ENCODE data around the gene VTCN1. TPM values are rescaled to one million over a fixed set of nuclear protein-coding genes. Genes with fewer than 3 reads are reported as not detected.
"Not testable (repeated sequence)": the region's sequence is repeated elsewhere in the genome, so short reads cannot be mapped to it uniquely, and the experiment has no call there.

VTCN1 gene
- total RNA-seq, 1 donor from 2014 or later: not detected

DNA sequence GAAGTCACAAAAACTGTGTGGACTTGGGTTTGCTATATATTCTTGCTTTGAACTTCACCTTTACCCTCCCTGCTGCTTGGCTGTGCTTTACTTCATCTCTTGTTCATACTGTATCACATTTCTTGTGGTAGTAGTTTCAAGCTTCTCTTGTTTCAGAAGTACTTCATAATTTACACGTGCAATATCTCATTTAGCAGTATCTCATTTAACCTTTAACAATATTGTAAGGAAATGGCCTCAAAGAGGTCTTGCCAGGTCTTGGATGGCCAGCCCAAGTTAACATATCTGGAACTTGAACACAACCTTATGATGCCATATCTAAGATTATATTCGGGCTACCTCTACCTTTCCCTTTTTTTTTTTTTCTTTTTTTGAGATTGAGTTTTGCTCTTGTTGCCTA is 87.5 kb downstream of the VTCN1 start:
- no peak for DNase-seq (ENCODE audit: low read depth in 2 of 2)

DNA sequence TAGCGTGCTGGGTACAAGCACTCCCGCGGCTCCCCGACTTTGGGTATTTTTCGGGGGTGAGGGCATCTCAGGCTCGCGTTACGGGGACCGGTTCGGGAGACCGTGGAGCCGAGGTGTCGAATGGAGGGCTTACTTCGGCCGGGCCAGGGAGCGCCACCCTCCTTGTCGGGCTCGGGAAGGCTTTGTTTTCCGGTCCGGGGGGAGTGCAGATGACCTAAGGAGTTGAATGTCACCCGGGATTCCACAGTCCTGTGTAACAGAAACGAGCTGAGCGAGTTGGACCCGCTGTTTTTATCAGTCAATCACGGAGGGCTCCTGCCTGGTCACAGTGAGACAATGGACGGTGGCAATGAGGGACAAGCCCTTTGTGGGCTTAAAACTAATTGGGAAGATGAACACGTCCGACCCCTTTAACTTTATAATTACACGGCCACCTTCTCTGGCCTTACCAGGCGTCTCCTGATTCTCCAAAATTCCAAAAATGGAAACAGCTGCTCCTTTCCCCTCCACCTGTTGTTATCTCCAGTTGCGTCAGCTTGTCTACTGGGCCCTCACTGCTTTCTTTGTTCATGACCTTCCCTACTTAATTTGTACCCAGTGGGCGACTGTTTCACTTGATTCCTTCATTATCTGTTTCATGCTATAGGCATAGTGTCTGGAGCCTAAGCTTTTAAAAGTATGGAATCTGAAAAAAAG is 88.2 kb downstream of the VTCN1 start:
- DNase-seq (ENCODE audit: low read depth in 2 of 2): peak in 1 of 2 donors; percentile 7

DNA sequence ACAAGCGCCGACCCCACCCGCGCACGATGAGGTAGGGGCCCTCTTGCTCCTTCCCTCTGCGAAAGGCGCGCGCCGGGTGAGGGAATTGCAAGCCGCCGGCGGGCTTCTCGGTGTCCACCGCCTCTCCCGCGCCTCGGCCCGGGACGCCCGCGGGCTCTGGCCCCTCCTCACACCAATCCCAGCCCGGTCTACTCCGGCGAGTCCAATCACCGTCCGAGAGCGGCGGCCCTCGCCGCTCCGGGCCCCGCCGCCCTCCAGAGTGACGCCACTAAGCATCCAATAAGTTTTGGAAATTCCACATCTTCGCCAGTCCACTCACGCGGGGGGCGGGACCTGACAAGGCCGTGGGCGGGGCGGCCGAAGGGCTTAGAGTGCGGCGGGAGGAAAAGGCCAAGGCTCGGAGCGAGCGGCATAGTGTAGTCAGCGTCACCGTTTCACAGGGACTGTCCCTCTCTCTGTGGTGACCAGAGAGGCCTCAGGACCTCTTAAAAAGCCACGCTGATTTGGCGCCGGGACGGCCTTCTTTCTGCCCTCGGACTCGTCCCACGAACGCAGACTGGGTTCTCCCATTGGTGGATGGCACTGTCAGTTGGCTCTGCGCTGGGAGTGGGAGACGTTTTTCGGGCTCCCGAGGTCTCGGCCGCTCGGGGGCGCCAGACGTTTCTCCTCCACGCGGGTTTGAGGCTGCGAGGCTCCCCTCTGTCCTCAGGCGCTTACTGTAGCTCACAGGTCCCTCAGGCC is 89.0 kb downstream of the VTCN1 start, which contains the start of gene TRIM45:
Gene TRIM45 (minus strand): TSS at position 161 of the 741 bp plus-strand sequence. CDS start 548 bp downstream, outside the sequence.
- peak; percentile 87 to 97 for DNase-seq (ENCODE audit: low read depth in 2 of 2)

DNA sequence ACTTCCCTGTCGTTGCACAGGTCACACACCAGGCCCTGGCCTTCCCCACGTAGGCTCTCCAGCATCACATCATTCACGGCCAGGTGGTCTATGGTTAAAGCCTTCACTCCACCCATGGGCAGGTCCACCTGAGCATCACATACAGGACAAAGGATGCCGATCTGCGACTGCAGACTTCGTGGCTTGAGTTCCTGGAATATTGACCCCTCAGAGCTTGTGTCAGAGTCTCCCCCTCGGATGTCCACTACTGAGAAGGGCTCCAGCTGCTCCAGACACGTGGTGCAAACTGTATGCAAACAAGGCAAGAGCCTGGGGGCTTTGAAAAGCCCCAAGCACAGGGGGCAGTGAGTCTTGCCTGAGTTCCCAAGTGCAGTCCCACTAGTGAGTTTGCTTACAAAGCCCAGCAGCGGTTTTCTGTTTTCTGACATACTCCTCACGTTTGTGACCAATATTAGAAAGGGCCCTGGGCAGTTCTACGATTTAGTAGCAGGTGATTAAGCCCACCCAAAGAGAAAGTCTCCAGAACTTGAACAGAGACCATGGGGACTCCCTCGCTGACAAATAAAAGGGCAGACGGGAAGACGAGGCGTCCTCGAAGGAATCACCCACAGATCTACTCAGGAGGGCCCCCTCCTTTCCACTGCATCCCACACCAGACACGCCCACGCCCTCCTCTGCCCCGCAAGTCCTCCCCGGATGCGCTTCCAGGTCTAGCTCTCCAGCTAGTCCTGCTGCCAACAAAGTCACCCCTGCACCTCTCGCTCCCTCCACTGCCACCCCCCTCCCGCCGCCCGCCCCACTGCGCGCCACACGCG is 89.7 kb downstream of the VTCN1 start:
- DNase-seq (ENCODE audit: low read depth in 2 of 2): peak in 1 of 2 donors; percentile 3

DNA sequence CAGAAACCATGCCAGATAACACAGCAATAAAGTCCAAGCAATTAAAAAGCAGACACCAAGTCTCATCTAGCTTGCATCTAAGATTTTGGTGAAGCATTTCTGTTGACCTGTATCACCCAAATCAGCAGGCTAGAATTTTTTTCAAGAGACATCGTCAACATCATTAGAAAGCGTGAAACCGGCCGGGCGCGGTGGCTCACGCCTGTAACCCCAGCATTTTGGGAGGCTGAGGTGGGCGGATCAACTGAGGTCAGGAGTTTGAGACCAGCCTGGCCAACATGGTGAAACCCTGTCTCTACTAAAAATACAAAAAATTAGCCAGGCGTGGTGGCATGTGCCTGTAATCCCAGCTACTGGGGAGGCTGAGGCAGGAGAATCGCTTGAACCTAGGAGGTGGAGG is 91.6 kb downstream of the VTCN1 start:
- not testable (repeated sequence) for DNase-seq (ENCODE audit: low read depth in 2 of 2)

DNA sequence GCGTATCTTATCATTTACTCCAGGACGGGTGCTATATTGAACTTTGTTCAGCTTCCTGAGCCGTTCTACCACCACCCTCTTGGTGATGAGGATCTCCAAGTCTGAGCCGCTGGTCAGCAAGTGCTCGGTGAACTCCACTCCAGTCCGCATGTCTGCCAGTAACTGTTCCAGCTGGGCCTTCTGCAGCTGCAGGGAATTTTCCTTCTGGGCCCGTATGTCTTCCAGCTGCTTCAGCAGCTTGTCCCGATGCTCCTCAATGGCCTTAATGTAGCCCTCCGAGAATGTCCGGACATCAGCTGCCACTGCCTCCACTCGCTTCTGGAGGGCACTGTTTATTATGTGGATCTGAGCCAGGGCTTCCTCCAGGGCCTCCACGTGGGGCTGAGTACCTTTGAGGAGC is 92.6 kb downstream of the VTCN1 start:
- DNase-seq (ENCODE audit: low read depth in 2 of 2): no peak

DNA sequence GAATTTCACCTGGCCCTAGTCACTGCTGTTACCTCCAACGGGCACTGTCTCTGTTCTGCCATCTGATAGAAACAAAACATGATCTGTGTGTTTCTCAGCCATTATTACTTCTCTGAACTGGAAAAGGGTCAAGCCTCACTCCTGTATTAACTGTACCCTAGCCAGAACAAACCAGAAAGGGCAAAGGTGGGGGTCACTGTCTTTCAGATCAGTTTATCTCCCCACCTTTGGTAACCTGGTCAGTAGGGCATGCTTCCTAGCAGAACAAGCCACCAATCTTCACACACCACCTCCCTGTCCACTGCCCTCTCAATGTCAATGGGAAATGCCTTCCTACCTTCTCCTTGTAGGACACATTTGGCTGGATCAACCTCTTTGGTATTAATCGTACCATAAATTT is 93.0 kb downstream of the VTCN1 start:
- DNase-seq (ENCODE audit: low read depth in 2 of 2): no peak

DNA sequence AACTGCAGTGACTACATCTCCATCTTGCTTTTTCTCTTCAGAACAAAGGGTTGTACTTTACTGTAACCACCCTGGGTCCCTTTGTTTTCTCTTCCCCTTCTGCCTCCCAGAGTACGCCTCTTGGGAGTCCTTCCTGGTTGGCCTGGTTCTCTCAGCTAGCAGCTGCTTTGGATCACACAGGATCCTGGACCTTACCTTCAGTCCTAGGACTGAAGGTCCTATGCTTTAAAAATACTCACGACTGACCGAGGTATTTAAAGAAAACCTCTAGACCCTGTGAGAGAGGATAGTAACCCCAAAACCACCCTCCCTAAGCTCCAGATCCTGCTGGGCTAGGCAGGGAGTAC is 94.0 kb downstream of the VTCN1 start:
- DNase-seq (ENCODE audit: low read depth in 2 of 2): no peak

DNA sequence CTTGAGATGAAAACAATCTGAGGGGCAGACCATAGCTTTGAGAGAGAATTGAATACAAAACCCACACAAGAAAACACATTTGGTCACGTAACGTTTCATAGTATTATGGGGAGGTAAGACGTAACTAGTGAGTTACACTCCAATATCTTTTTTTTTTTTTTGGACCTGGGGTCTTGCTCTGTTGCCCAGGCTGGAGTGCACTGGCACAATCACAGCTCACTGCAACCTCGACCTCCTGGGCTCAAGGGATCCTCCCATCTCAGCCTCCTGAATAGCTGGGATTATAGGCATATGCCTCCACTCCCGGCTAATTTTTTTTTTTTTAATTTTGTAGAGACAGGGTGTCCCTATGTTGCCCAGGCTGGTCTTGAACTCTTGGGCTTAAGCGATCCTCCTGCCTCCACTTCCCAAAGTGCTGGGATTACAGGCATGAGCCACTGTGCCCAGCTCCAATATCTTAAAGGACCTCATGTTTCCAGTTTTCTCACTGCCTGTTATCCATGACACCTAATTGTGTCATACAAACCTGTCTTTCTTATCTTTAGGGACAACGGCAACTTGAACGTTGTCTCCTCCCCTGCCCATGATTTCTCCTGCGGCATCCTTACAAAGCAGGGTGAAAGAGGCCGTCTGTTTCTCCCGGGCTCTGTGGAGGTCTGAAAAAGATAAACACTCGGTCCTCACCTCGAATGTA is 94.5 kb downstream of the VTCN1 start:
- no peak for DNase-seq (ENCODE audit: low read depth in 2 of 2)

DNA sequence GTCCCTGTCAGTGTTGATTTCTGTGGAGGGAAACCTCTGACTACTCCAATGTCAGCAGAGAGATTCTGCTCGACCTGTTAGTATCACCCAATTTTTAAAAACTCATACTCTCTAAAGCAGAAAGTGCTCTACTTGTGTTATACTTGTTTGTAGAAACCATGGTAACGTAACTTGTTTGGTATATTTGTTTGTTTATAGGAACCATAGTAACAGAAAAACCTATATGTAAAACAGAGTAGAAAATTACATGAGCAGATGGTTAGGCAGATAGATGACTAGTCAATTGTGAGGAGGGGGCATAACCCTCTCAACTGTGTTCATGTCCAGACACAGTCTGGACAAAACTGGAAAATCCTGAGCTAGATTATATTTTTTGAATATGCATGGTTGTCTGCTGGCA is 95.8 kb downstream of the VTCN1 start:
- peak in 1 of 2 donors; percentile 9 for DNase-seq (ENCODE audit: low read depth in 2 of 2)

DNA sequence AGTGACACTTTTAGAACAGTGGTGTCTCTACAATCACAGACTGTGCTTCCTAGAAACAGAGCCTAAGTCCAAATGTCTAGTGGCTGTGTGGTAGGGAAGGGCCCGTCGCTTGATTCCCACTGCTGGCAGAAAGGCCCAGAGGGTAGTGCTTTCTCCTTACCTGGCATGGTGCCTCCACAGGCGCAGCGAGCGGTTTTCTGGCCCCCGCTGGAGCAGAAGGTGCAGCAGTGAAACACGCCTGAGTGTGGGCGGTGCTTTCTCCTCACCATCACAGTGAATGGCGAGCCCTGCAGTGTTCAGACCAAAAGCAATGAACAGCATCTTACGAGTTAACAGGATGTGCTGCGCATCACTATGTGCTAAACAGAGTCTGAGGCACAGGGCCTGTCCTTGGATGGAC is 97.5 kb downstream of the VTCN1 start:
- no peak for DNase-seq (ENCODE audit: low read depth in 2 of 2)

DNA sequence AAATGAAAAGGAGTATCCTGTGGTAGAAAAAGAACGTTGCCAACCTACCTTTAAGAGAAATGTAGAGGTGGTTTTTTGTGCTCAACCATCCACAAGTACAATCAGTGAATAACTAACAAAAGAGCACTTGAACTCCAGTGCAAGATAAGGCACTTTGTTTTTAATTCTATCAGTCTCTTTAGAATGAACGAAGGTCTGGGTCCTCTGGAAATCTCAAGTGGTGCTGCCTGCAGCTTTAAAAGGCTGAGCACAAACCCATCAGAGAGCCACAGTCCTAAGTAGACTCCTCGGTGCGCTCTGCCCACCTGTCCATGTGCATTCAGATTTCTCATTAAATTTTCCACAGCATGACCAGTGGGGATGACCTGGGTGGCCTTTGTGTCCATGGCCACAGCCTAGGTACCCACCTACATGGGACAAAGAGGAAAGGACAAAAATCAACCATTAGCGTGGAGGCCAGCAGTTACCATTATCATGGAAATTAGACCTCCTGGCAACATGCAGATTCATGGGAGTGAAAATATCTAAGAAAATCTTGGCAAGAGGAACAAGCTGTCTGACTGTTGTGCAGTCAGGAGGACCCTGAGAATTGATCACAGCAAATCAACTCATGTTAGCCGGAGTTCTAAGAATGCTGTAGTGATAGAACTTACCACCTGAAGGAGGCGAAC is 98.5 kb downstream of the VTCN1 start:
- DNase-seq (ENCODE audit: low read depth in 2 of 2): no peak

DNA sequence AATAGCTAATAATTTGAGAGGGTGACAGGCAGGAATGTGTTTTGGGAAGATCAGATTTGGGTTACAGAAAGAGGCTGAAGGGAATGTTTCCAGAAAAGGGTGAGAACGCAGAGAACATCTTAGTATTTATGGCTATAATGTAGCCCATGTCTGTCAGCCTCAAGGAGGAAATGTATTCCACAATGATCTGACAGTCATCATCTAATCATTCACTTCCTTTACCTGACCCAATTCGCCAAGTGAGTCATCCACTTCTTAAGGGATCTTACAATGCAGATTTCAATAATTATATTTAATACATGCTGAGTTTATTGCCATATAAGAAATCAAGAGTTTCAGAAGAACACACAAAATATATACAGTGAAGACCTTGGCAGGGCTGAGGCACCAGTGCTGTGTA is 100.0 kb downstream of the VTCN1 start:
- peak in 1 of 2 donors; percentile 36 for DNase-seq (ENCODE audit: low read depth in 2 of 2)

DNA sequence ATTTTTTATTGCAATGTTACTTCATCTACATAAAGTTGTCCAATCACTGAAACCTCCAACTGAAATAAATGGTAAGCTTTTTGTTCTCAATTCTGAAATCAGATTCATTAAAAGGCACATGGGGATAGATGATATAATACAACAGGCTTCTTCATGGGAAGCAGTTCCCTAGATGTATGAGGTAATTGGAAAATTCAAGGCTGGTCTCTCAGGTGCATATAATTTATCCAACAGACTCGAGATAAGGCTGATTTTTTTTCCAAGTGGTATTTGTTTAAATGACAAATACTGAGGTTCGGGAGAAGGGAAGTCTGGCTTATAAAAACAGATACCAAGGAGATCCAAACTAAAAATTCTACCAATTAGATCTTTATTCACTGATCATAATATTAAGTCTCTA is 103.4 kb downstream of the VTCN1 start:
- DNase-seq (ENCODE audit: low read depth in 2 of 2): no peak

DNA sequence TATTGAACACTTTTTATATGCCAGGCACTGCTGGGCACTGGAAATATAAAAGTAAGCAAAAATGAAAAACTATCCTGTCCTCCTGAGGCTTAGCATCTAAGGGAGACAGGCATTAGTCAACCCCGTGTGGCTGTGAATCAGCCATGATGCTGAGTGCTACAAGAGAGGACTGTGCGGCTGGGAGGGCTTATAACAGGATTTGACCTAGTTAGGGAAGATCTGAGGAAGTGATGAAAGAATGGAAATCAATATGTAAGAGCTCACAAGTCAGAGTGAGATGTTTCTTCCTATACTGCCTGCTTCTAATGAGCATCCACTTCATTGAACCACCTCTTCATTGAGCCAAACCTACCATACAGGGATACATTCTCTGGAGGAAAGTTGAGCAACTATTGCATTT is 104.2 kb downstream of the VTCN1 start:
- no peak for DNase-seq (ENCODE audit: low read depth in 2 of 2)

DNA sequence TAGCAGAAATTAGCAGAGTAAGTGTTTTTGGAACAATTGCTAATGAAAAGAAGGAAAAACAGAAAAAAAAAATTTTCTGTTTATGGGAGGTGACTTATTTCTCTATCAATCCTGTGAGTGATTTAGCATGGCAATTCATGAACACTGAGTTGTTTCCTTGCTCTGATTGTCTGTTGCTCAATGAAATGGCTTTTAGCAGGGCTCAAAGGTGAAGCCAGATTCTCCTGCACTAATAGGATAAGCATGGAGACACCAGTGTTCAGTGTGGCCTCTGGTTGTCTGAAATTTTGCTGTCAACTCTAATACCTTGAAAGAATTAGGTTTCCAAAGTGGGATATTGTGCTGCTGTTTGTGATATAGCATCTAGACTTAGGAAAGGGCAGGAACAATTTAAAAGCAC is 105.0 kb downstream of the VTCN1 start:
- DNase-seq (ENCODE audit: low read depth in 2 of 2): no peak

DNA sequence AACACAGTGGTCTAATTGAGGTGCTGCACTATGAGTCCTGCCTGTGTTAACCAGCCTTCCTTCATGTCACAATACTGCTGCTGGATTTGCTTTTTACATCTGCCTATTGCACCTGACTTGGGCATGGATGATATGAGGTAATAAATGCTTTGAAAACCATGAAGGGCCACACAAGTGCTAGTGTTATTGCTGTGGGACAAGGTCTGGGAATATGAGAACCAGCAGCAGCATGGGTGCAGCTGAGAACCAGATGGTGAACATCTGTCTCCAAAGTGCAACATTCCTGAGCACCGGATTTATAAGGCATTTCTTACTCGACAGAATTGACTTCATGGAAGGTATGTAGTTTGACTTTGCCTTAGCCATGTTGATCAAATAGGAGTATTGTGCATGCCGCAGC is 105.7 kb downstream of the VTCN1 start:
- DNase-seq (ENCODE audit: low read depth in 2 of 2): no peak

DNA sequence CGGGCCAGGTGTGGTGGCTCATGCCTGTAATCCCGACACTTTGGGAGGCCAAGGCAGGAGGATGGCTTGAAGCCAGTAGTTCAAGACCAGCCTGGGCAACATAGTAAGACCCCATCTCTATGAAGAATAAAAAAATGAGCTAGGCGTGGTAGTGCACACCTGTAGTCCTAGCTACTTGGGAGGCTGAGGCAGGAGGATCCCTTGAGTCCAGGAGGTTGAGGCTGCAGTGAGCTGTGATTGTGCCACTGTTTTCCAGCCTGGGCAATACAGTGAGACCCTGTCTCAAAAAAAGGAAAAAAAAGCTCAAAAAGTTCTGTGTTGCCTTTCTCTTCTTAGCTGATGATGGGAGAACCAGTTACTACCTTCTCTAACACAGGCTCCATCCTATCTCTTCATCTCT is 108.9 kb downstream of the VTCN1 start:
- DNase-seq (ENCODE audit: low read depth in 2 of 2): not testable (repeated sequence)

DNA sequence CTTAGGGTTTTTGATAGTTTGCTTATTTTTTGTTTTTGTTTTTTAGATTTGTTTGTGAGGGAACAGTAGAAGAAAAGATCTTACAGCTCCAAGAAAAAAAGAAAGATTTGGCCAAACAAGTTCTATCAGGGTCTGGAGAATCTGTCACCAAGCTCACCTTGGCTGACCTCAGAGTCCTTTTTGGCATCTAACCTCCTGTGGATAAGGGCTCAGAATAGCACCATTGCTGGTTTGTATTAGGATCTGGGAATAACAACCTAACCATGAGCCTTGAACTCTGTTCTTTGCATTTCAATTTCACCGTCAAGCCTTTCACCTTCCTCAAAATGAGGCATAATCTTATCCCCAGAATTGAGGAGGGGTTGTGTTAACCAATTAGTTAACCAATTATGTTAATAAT is 109.4 kb downstream of the VTCN1 start:
- DNase-seq (ENCODE audit: low read depth in 2 of 2): no peak

DNA sequence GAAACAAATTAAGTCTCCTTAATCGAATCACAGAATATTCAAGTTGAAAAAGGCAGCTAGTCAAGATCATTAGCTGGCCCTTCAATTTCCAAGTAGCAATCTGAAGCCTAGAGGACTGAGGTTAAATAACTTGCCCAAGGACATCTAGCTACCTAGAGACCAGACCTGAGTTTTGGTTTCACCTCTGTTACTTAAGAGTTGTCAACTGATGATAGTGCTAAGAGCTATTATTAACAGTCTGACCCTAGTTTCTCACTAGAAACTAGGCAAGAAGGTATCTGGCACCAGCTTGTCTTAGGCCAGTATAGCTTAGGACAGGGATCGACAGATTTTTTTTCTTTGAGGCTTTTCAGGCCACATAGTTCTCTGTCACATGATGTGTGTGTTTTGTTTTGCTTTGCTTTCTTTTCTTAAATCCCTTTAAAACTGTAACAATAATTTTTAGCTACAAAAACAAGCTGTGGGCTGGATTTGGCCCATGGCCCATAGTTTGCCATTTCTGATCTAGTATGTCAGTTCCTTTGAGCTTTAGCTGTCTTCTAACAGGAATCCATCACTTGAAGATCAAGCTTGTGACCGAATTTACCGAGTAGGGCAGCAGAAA is 112.3 kb downstream of the VTCN1 start:
- peak in 1 of 2 donors; percentile 74 for DNase-seq (ENCODE audit: low read depth in 2 of 2)

DNA sequence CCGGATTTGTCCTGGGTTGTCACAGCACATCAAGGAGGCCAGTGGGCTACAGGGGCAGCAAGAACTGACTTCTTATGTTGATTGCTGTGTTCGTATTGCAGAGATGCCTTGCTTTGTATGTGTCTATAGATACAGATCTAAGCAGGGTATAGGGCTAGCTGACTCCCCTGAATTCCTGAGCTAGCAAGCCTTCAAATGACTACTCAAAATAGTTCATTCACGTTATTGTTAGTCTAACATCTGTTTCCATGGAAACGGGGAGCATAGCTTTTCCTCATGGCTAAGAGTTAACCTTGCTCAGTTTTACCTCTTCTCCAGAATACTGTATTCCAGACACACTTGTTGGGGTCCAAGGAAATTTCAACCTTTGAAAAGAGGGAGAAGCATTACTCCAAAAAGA is 113.3 kb downstream of the VTCN1 start:
- peak in 1 of 2 donors; percentile 53 for DNase-seq (ENCODE audit: low read depth in 2 of 2)
